H1 (cell line): ENCODE measurements around the gene SASS6. TPM values are rescaled to one million over a fixed set of nuclear protein-coding genes. Genes with fewer than 3 reads are reported as not detected.

Source experiments
- EGR1 ChIP-seq: IDR thresholded peaks from 2 replicates; pipeline ENCODE4 v1.6.1; 2011; ENCODE audit warnings: low read depth, low read length, borderline replicate concordance
- MAFK ChIP-seq: IDR thresholded peaks from 2 replicates; pipeline ENCODE4 v1.6.1; 2012; ENCODE audit warnings: low read depth, mild to moderate bottlenecking, improper control_type of control experiment, low read length
- polyA plus RNA-seq, 7 experiments: library from polyadenylated mRNA; depleted of rRNA in 3 of 7; stranded (reverse) in 5 of 7; unstranded in 2 of 7; fragments of >200 nt in 5 of 7; fragments of 200-250 nt in 2 of 7; gene quantifications; 1 replicate in 5 of 7; 2 replicates in 1 of 7; 4 replicates in 1 of 7; pipeline versions ENCODE4 v1.2.1 to v1.2.3, GENCODE V29; 2011 to 2013; ENCODE audit warnings: missing spikeins in 2 of 7, mixed read lengths in 2 of 7
- total RNA-seq: library from RNA; stranded (reverse); fragmentation: NEBNext Ultra II Directional; extraction: Animal tissue kit (Norgen Biotek cat#: 25700); gene quantifications from 2 replicates; pipeline ENCODE4 v1.2.1, GENCODE V29; 2021
- TF ChIP-seq, protein P1 (sequence below), 3 experiments: IDR thresholded peaks; 1 replicate in 2 of 3; 2 replicates in 1 of 3; pipeline versions ENCODE4 v1.5.1 to v1.6.1; 2011; ENCODE audit warnings: low read length in 3 of 3, mild to moderate bottlenecking in 3 of 3, inconsistent platforms in 2 of 3, low read depth in 1 of 3, moderate library complexity in 1 of 3; ENCODE audit not compliant: insufficient read depth in 1 of 3; ENCODE audit errors: control extremely low read depth in 1 of 3

Gene SASS6
- total and polyA plus RNA-seq, 2 of the 8 experiments (the other 6 are each of a cell fraction or from before 2014, with no cell fraction given) = 1.2 to 13.8 TPM

DNA sequence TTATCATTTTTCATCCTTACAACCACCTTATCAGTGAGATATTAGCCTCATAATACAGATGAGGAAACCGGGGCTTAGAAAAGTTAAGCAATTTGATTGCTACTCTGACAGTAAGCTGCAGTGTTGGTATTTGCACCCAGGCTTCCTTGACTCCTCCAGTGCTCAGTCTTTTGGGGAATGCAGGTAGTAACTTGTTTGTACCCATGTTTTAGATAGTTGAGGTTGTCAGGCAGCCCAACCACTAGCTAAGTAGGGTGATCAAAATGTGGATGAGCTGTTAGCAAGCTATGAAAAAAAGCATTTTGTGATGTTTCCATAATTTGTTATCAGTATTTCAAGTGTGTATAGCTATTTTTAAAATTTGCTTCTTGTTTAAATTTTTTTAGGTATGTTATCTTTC is 80.8 kb downstream of the SASS6 start (continued):
- TF ChIP-seq, protein P1, sequence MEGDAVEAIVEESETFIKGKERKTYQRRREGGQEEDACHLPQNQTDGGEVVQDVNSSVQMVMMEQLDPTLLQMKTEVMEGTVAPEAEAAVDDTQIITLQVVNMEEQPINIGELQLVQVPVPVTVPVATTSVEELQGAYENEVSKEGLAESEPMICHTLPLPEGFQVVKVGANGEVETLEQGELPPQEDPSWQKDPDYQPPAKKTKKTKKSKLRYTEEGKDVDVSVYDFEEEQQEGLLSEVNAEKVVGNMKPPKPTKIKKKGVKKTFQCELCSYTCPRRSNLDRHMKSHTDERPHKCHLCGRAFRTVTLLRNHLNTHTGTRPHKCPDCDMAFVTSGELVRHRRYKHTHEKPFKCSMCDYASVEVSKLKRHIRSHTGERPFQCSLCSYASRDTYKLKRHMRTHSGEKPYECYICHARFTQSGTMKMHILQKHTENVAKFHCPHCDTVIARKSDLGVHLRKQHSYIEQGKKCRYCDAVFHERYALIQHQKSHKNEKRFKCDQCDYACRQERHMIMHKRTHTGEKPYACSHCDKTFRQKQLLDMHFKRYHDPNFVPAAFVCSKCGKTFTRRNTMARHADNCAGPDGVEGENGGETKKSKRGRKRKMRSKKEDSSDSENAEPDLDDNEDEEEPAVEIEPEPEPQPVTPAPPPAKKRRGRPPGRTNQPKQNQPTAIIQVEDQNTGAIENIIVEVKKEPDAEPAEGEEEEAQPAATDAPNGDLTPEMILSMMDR (IDR thresholded peaks at IDR 0.05; ENCODE audit: control extremely low read depth in 1 of 3, insufficient read depth in 1 of 3, low read depth in 1 of 3, low read length in 3 of 3) = no peak
- TF ChIP-seq MAFK (no peak), EGR1 (no peak)
- TF ChIP-seq, all 59 proteins: peak for 0
